Stimulated activated CD4-positive, alpha-beta T cell treated with anti-CD3 and anti-CD28 coated beads, Interleukin-1b, Interleukin-23, amount 100 ng/mL, for 48 hours (primary cell): Measurements from ENCODE around the gene VGLL3.
"Not testable (repeated sequence)": the region's sequence is repeated elsewhere in the genome, so short reads cannot be mapped to it uniquely, and the experiment has no call there.

ENCODE experiments used
- DNase-seq: peaks from one replicate; pipeline ENCODE4 v3.0.0-alpha.2; 2020

Gene VGLL3, protein sequence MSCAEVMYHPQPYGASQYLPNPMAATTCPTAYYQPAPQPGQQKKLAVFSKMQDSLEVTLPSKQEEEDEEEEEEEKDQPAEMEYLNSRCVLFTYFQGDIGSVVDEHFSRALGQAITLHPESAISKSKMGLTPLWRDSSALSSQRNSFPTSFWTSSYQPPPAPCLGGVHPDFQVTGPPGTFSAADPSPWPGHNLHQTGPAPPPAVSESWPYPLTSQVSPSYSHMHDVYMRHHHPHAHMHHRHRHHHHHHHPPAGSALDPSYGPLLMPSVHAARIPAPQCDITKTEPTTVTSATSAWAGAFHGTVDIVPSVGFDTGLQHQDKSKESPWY

DNA sequence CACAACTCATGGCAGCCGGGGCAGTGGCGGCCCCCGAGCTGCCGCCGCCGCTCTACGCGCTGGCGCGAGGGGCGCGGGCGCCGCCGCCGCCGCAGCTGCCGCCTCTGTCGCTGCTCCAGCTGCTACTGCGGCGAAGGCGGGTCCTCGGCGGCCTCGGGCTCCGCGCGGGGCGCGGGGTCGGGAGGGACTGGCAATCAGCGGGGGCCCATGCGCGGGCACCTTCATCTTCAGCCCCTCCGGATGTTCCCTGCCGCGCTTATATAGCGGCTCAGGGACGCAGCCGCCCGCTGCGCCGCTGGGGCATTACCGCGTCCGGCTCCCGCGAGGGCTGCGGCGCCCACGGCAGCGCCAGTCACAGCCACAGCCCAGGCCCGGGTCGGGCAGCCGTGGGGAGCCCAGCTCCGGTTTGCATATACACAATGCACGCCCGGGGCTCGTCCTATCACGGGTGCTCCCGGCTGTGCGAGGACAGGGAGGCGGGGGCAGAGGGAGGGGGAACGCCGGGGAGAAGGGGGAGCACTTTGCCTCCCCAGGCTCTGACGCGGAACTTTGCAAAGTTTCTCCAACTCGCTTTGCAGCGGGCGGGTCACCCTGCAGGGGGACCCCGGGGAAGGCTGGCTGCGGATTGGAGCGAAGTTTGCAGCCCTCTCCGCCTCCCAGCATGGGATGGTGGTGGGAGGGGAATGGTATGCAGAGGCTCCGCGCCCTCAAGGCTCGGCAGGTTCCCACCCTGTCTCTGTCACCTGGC, at the start of gene VGLL3:
Gene VGLL3, minus strand, starts transcription at position 416 of the 748 bp plus-strand sequence. Its CDS starts 406 bp downstream, at position 10.
- no peak for DNase-seq

DNA sequence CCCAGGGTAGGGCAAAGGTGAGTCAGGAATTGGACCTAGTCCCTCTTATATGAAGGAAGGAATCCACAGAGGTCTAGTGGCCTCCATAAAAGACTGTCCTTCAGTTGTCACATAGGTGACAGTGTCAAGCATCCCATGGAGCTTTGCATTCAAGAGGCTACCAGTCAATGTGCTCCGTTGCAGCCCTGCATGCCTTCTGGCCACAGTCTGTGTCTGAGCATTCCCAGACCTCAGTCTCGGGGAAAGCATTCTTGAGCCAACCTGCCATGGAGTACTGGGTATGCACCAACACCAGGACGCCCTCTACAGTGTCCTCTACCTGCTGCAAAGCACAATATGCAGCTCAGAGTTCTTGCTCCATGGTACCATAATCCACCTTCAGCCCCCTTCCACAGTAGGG, 46.7 kb upstream of the VGLL3 start:
- no peak for DNase-seq

DNA sequence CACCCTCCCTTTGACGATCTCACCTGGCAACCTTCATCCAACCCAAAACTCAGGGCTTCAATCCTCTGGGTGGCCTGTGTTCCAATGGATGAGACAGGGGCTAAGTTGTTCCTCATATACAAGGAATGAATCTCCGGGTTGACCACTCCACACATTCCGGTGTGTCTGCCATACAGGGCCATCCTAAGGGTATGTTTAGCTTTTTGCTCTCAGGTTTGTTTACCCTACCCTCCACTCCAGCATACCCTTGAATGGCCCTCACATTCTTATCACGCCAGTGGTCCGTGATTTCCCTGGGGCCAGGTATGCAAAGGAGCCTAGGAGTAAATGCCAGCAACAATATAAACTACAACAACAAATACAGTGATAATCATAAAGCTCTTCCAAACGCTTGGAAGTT, 45.7 kb upstream of the VGLL3 start:
- no peak for DNase-seq

- no peak for DNase-seq
Observed at GRCh38 chr3:87035339-87035738, 44.4 kb upstream of the VGLL3 start.

- no peak for DNase-seq
Observed at GRCh38 chr3:87033205-87033604, 42.3 kb upstream of the VGLL3 start.

DNA sequence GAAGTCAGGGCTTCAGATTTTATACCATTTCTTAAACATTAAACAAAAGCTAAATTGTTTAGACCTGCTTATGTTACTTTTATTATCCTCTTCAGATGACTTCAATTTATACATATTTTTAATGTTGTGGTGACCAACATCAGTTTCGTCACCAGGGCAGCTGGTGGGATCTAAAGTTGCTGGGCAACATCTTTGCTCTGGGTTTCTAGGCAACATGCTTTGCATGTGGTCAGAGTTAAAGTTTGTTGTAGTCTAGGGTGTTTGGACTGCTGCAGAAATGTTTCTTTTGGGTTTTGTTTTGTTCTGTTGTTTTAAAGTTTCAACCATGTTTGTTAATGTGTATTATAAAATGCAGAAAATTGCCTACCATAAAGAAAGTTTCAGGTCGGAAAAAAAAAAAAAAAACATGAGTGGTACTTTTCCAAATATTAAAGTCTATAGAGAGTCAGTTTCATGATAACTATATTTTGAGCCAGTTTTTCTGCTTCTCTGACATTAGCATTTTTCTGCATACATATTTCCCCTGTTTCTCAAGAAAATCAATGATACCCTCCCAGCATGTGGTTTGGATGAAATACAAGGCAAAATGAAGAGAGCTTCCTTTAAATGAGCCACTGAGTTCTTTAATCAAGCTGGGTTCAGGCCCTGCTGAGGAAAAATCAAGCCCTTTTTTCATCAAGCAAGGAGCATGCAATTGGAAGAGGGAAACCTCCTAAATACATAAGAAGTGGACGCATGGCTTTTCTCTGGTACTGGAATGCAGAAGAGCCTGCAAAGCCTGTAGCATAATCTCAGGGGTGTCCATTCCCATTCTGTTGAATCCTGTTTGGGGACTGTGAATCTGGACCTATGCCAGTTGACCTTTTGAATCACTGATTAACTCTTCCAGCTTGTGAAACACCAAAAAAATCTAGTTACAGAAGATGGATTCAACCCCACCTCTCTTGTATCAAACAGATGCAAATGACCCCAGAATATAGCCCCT, 35.0 kb upstream of the VGLL3 start:
- DNase-seq, result no peak

GRCh38 chr3:87017370-87017769, 26.4 kb upstream of the VGLL3 start:
- DNase-seq, result not testable (repeated sequence)

- DNase-seq, result no peak
Observed at GRCh38 chr3:87009271-87009670, 18.3 kb upstream of the VGLL3 start.

DNA sequence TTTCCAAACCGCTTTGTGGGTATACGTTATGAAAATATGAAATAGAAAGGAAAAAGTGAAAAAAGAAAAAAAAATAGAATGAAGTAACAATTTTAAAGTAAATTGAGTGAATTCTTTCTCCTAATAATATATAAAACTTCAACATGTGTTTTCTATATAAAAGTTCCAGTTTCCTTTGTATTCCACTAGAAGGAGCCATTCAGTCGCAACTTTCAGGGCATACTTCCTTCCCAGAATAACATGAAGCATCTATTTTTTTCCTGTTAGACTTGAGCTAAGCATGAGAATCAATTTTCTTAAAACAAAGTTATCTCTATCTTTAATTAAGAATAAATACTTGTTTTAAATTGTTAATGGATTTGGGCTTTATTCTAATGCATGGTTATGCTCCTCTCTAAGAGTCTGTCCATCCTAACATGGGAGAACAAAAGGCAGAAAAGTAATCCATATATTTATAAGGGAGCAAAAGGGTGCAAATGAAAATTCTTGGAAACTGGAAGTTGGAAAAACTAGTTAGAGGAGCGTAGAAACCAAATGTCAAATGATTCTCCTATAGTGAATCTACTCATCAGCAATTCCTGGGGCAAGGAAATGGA, 16.0 kb upstream of the VGLL3 start:
- DNase-seq, result no peak

GRCh38 chr3:87004883-87005282, 13.9 kb upstream of the VGLL3 start:
- DNase-seq, result no peak

GRCh38 chr3:87002346-87002745, 11.4 kb upstream of the VGLL3 start:
- no peak for DNase-seq

DNA sequence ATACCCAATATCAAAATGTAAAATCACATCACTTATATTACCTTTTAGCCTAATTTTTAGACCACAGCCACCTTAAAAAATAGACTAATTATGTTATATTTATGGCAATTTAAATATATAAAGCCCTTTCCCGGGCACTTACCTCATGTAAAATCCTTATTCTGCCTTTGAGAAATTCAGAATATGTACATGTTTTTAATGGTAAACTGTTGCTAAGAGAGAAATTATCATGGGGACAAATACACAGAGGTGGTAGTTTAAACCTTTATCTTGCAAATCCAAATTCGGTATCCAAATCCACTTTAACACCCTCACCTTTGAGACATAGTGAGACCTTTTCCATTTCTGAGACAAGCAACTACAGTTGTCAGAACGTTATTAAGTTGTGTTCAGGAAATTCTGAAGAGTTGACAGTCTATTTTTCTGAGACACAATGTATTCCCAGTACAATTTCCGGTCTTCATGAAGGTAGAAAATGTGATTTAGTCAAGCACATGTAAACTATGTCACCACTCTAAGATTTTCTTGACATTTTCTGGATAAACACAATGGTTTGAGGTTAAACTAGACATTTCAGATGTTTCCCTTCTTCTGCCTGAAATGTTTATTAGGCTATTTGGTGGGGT, 10.6 kb upstream of the VGLL3 start:
- DNase-seq, result no peak

- DNase-seq, result no peak
Observed at GRCh38 chr3:87000940-87001339, 10.0 kb upstream of the VGLL3 start.

DNA sequence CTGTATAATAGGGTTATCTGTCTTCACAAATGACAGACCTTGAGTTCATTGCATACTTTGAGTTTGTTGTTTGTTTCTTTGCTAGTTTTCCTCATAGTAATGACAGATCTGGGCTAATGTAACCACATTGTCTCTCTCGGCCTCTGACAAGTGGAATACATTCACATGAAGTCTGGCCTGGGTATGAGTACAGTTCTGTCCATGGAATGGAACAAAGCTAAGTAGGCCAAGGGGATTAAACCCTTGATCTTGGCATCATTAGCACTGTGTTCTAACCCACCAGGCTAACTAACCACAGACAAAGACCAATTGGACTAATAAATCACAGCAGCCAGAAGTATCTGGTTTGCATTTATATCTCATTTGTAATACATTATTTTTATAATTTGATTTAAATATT, 7.6 kb upstream of the VGLL3 start:
- DNase-seq, result no peak

GRCh38 chr3:86996261-86996955, 5.5 kb upstream of the VGLL3 start:
- no peak for DNase-seq

GRCh38 chr3:86995537-86995936, 4.6 kb upstream of the VGLL3 start:
- DNase-seq, result no peak

- DNase-seq, result no peak
Observed at GRCh38 chr3:86993704-86994103, 2.8 kb upstream of the VGLL3 start.

- no peak for DNase-seq
Observed at GRCh38 chr3:86991840-86992435, 989 bp upstream of the VGLL3 start.

- DNase-seq, result no peak
Observed at GRCh38 chr3:86991482-86991815, 500 bp upstream of the VGLL3 start.

- DNase-seq, result no peak
Observed at GRCh38 chr3:86990012-86990733, 776 bp downstream of the VGLL3 start.

DNA sequence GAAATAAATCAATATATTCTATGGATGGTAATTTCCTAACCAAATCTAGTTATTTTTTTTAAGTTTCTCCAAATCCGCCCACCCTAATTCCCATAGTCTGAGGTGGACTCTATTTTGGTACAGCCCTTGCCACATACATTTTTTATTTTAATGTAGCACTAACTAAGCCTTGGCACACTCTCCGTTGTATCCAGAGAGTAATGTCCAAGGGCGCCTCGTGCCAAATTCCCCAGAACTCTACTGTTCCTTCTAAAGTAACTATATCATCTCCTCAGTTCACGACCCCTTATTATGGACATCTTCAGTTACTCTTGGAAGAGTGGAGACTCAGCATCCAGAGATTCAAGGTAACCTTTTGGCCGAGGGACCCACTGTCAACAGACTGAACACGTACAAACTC, 1.3 kb downstream of the VGLL3 start:
- no peak for DNase-seq
